HAP-1 (cell line): ENCODE measurements around the gene KAZN.
A peak's percentile ranks its signal among the peaks of the same experiment; 100 is the strongest.

Experiments
- DNase-seq, 2 experiments: peaks; one replicate each; pipeline ENCODE4 v3.0.0-alpha.2; 2016 to 2020; ENCODE audit warnings: low spot score in 2 of 2
- H3K27me3 ChIP-seq: fragments of 250-450 bp; sonication (Bioruptor Pico); 2 replicates; pipeline ENCODE4 v1.5.1; 2020; ENCODE audit warnings: low read depth, mild to moderate bottlenecking, moderate library complexity
- H3K36me3 ChIP-seq: fragments of 250-450 bp; sonication (Bioruptor Pico); replicated peaks from 2 replicates; pipeline ENCODE4 v1.5.1; 2020; ENCODE audit warnings: mild to moderate bottlenecking
- H3K4me1 ChIP-seq: fragments of 250-450 bp; sonication (Bioruptor Pico); 2 replicates; pipeline ENCODE4 v1.5.1; 2020; ENCODE audit warnings: mild to moderate bottlenecking
- H3K4me3 ChIP-seq: fragments of 250-450 bp; sonication (Bioruptor Pico); 2 replicates; pipeline ENCODE4 v1.5.1; 2020; ENCODE audit warnings: mild to moderate bottlenecking, moderate library complexity
- H3K9me3 ChIP-seq: fragments of 250-450 bp; sonication (Bioruptor Pico); 2 replicates; pipeline ENCODE4 v1.5.1; 2020; ENCODE audit warnings: mild to moderate bottlenecking, moderate library complexity
- in situ Hi-C: fragments of 300-500 bp; cut with MboI; formaldehyde crosslinking; loops from 3 replicates; pipeline ENCODE4 v1.14.3; 2020; ENCODE audit warnings: low sequenced_read_pairs, inconsistent platforms, mixed read lengths

The KAZN gene

DNA sequence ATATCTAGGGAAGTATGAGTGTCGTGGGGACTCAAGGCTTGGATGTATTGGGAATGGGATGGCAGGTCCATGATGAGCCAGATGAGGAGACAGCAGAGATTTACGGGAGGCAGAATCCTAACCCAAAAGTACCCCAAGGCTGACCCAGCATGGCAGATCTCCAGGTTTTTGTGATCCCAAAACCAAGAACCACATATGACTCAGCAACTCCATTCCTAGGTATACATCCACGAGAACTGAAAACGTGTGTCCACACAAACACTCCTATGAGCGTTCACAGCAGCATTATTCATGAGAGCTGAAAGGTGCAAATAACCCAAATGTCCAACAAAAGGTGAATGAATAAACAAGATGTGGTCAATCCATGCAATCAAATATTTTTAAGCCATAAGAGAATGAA, 201.5 kb downstream of the KAZN start:
- no peaks in the 10 kb centered on the region for H3K4me1 ChIP-seq
- in situ Hi-C loops, result no loop called here
- DNase-seq, result no peak
- H3K4me3 ChIP-seq, result no peak overlapping the region
- no peaks in the 10 kb centered on the region for H3K9me3 ChIP-seq
- H3K27me3 ChIP-seq, result no peaks in the 10 kb centered on the region
- H3K36me3 ChIP-seq, result no peaks in the 10 kb centered on the region

- no peaks in the 10 kb centered on the region for H3K9me3 ChIP-seq
- no peaks in the 10 kb centered on the region for H3K27me3 ChIP-seq
- H3K36me3 ChIP-seq, result no peaks in the 10 kb centered on the region
- DNase-seq, result no peak
- H3K4me1 ChIP-seq, result no peaks in the 10 kb centered on the region
- in situ Hi-C loops, result no loop called here
- H3K4me3 ChIP-seq, result no peak overlapping the region
Observed at GRCh38 chr1:14800500-14801076, 202.1 kb downstream of the KAZN start.

- H3K4me3 ChIP-seq, result no peak overlapping the region
- no peaks in the 10 kb centered on the region for H3K27me3 ChIP-seq
- in situ Hi-C loops, result no loop called here
- DNase-seq, result no peak
- no peaks in the 10 kb centered on the region for H3K4me1 ChIP-seq
- no peaks in the 10 kb centered on the region for H3K36me3 ChIP-seq
- H3K9me3 ChIP-seq, result peaks cover 2% of the 10 kb centered on the region; the same call in 1 of the 2 replicates
Observed at GRCh38 chr1:14803002-14803789, 204.7 kb downstream of the KAZN start.

- peak in 1 of 2 experiments; percentile 11 for DNase-seq
- Histone ChIP-seq H3K27me3 (no peaks in the 10 kb centered on the region), H3K36me3 (no peaks in the 10 kb centered on the region), H3K4me3 (no peak overlapping the region), H3K9me3 (peaks cover 2% of the 10 kb centered on the region; the same call in 1 of the 2 replicates), H3K4me1 (no peaks in the 10 kb centered on the region)
- in situ Hi-C loops, result no loop called here
Observed at GRCh38 chr1:14804626-14805025, 206.1 kb downstream of the KAZN start.

GRCh38 chr1:14806772-14807171, 208.3 kb downstream of the KAZN start:
- Histone ChIP-seq H3K4me3 (no peak overlapping the region), H3K27me3 (no peaks in the 10 kb centered on the region)
- in situ Hi-C loops, result no loop called here

DNA sequence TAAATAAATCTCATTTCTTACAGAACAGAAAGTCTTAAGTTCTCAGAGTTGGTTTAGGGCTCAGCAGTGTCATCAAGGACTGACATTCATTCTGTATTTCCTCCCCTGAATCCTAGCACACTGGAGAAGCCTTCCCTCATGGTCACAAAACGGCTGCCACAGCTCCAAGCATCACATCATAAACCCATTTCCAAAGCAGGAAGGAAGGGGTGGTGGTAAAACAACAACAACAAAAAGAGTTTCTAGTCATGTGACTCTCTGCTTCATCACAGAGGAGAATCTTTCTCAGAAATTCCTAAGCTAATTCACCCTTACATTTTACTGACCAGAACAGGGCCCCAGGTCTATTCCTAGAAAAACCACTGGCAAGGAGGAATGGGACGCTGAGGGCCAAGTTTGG, 210.3 kb downstream of the KAZN start:
- no peak for DNase-seq
- peaks cover 2% of the 10 kb centered on the region; the same call in 1 of the 2 replicates for H3K9me3 ChIP-seq
- in situ Hi-C loops, result no loop called here

More at GRCh38 chr1:14806772-14807171, 208.3 kb downstream of the KAZN start:
- Histone ChIP-seq H3K4me1 (no peaks in the 10 kb centered on the region), H3K36me3 (no peaks in the 10 kb centered on the region), H3K9me3 (peaks cover 2% of the 10 kb centered on the region; the same call in 1 of the 2 replicates)
- no peak for DNase-seq

DNA sequence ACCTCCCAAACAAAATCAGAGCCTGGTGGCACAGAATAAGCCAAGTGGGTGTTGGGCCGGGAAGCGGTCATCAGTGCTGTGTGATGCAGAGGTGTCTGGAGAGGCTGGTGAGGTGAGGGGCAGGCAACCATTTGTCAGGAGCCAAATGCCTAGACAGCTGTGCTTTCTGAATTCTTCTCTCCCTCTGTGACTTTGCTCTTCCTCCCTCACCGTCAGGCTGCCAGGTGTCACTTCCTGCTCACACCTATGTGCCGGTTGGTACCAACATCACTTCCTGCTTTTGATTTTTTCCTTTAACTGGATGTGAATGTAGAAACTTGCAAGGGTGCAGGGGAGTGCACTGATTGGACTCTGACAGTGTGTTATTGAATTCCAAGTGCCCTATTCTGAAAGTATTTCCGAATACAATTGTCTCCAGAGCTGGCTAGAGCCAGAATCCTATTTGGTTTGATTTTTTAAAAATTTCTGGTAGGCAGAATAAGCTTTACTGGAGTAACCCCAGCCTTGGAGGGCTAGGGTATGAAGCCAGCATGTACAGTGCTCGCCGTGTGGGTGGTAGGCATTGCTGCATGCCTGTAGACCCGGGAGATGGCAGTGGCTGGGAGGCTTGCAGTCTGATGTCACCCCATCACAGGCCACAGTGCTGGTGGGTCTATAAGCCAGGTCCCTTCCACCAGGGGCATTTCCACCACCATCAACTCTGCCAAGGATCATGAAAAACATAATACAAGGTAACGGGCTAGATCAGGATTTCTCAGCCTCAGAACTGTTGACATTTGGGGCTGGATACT, 210.9 kb downstream of the KAZN start:
- Histone ChIP-seq H3K4me1 (no peaks in the 10 kb centered on the region), H3K4me3 (no peak overlapping the region), H3K27me3 (no peaks in the 10 kb centered on the region), H3K36me3 (no peaks in the 10 kb centered on the region), H3K9me3 (peaks cover 2% of the 10 kb centered on the region; the same call in 1 of the 2 replicates)
- DNase-seq, result no peak
- in situ Hi-C loops, result no loop called here

More for the DNA sequence above, 210.3 kb downstream of the KAZN start:
- no peaks in the 10 kb centered on the region for H3K36me3 ChIP-seq
- H3K4me1 ChIP-seq, result no peaks in the 10 kb centered on the region
- H3K4me3 ChIP-seq, result no peak overlapping the region
- no peaks in the 10 kb centered on the region for H3K27me3 ChIP-seq

DNA sequence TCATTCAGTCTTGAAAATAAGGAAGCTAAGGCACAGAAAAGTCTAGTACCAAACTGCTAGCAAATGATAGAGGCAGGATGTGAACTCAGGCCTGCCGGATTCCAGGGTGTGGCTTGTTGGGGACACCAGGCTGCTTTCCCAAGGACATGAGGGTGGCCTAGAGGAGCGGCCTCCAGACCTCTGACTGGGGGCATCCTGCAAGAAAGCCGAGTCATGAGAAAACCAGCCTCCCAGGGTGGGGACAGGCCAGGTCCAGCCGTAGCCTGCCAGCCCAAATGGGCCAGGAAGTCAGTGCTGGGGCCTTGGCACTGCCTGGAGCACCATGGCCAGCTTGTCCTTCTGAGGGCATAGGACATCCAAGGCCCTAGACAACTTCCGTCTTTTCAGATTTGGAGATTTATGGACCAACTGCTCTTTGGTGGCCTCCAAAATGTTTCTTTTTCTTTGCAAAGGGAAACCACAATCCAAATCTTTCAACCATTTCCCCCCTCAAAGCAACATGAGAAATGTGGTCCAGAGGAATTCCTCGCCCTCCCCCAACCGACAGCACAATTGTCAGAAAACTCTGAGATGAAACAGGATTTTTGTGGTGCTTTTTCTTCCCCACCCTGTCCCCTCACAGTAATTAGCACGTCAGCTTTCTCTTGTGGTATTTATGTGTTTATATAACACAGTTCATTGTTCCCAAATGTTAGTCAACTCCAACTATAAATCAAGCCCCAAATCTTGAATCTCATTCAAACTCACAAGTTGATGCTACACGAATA, 212.3 kb downstream of the KAZN start:
- Histone ChIP-seq H3K36me3 (no peaks in the 10 kb centered on the region), H3K27me3 (no peaks in the 10 kb centered on the region), H3K4me3 (no peak overlapping the region), H3K4me1 (no peaks in the 10 kb centered on the region), H3K9me3 (peaks cover 2% of the 10 kb centered on the region; the same call in 1 of the 2 replicates)
- no peak for DNase-seq
- in situ Hi-C loops, result no loop called here

GRCh38 chr1:14811573-14811972, 213.1 kb downstream of the KAZN start:
- in situ Hi-C loops, result no loop called here
- Histone ChIP-seq H3K4me1 (no peaks in the 10 kb centered on the region), H3K4me3 (no peak overlapping the region), H3K27me3 (no peaks in the 10 kb centered on the region), H3K9me3 (peaks cover 2% of the 10 kb centered on the region; the same call in 1 of the 2 replicates), H3K36me3 (no peaks in the 10 kb centered on the region)
- no peak for DNase-seq

DNA sequence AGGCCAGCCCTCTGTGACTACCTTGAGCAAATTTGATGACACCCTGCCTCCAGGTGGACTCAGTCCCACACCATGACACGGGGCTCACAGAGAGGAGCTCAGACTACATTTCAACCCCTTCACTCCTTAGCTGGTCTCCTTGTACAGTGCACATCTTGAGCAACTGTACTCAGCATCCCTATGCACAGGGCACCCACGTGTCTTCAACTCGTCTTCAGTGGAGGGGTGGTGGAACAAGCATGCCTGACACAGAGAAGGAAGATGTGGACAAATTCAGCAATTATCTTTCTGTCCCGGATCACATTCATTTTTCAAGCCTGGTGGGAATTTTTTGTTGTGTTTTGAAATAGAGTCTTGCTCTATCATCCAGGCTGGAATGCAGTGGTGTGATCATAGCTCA, 213.7 kb downstream of the KAZN start:
- DNase-seq, result no peak
- Histone ChIP-seq H3K4me1 (no peaks in the 10 kb centered on the region), H3K9me3 (no peaks in the 10 kb centered on the region), H3K36me3 (no peaks in the 10 kb centered on the region), H3K27me3 (no peaks in the 10 kb centered on the region), H3K4me3 (no peak overlapping the region)
- in situ Hi-C loops, result no loop called here

- Histone ChIP-seq H3K36me3 (no peaks in the 10 kb centered on the region), H3K27me3 (no peaks in the 10 kb centered on the region), H3K4me3 (no peak overlapping the region), H3K9me3 (no peaks in the 10 kb centered on the region), H3K4me1 (no peaks in the 10 kb centered on the region)
- in situ Hi-C loops, result no loop called here
- no peak for DNase-seq
Observed at GRCh38 chr1:14815175-14815877, 216.8 kb downstream of the KAZN start.

GRCh38 chr1:14817223-14818170, 219.0 kb downstream of the KAZN start:
- no peak for DNase-seq
- Histone ChIP-seq H3K4me1 (no peaks in the 10 kb centered on the region), H3K9me3 (no peaks in the 10 kb centered on the region), H3K36me3 (no peaks in the 10 kb centered on the region), H3K27me3 (no peaks in the 10 kb centered on the region), H3K4me3 (no peak overlapping the region)
- in situ Hi-C loops, result no loop called here
